ENCODE data around the gene C1orf122. TPM values are rescaled to one million over a fixed set of nuclear protein-coding genes. Genes with fewer than 3 reads are reported as not detected.
"Not testable (repeated sequence)": the region's sequence is repeated elsewhere in the genome, so short reads cannot be mapped to it uniquely, and the experiment has no call there.

Gene C1orf122
- total RNA-seq, 1 donor from 2014 or later, result 9.4 TPM

DNA sequence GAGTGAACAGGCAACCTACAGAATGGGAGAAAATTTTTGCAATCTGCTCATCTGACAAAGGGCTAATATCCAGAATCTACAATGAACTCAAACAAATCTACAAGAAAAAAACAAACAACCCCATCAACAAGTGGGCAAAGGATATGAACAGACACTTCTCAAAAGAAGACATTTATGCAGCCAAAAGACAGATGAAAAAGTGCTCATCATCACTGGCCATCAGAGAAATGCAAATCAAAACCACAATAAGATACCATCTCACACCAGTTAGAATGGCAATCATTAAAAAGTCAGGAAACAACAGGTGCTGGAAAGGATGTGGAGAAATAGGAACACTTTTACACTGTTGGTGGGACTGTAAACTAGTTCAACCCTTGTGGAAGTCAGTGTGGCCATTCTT is 36.1 kb upstream of the C1orf122 start:
- H3K36me3 ChIP-seq (ENCODE audit: control insufficient read depth in 3 of 3, insufficient read depth in 3 of 3, low read length in 3 of 3); H3K9me3 ChIP-seq (ENCODE audit: control insufficient read depth in 3 of 3, low read length in 3 of 3); H3K27ac ChIP-seq (ENCODE audit: low read depth, low read length); H3K9ac ChIP-seq (ENCODE audit: low read depth in 1 of 3, low read length in 3 of 3); H3K4me1 ChIP-seq (ENCODE audit: control insufficient read depth in 3 of 3, insufficient read depth in 3 of 3, low read length in 3 of 3); H3K4me3 ChIP-seq (ENCODE audit: low read length in 3 of 3): not testable (repeated sequence)
- H3K27me3 ChIP-seq (ENCODE audit: control insufficient read depth in 3 of 3, insufficient read depth in 3 of 3, low read length in 3 of 3), result peaks cover 14 to 22% (median 18%) of the 10 kb centered on the region in 3 donors

- no peak overlapping the region for H3K4me3 ChIP-seq (ENCODE audit: low read length in 3 of 3)
- no peak overlapping the region for H3K27ac ChIP-seq (ENCODE audit: low read depth, low read length)
- H3K9ac ChIP-seq (ENCODE audit: low read depth in 1 of 3, low read length in 3 of 3), result no peak overlapping the region
- H3K36me3 ChIP-seq (ENCODE audit: control insufficient read depth in 3 of 3, insufficient read depth in 3 of 3, low read length in 3 of 3), result no peaks in the 10 kb centered on the region
- H3K27me3 ChIP-seq (ENCODE audit: control insufficient read depth in 3 of 3, insufficient read depth in 3 of 3, low read length in 3 of 3), result peaks cover 3 to 9% (median 5%) of the 10 kb centered on the region in 3 donors
- no peaks in the 10 kb centered on the region for H3K9me3 ChIP-seq (ENCODE audit: control insufficient read depth in 3 of 3, low read length in 3 of 3)
- no peaks in the 10 kb centered on the region for H3K4me1 ChIP-seq (ENCODE audit: control insufficient read depth in 3 of 3, insufficient read depth in 3 of 3, low read length in 3 of 3)
These were observed 30.6 kb upstream of the C1orf122 start for GRCh38 chr1:37776946-37777516.

DNA sequence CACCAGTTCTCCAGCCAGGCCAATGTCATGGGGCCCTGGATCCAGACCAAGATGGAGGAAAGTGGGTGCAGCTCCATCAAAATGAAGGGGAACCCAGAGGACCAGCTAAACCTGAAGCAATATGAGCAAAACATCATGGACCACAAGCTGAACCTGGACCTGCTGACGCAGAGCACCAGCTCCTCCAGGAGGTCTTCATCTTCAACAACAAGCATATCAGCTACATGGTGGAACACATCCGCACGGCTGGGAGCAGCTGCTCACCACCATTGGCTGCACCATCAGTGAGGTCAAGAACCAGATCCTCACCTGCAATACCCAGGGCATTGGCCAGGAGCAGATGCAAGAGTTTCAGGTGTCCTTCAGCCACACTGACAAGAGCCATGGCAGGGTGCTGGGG is 28.9 kb upstream of the C1orf122 start:
- H3K27ac ChIP-seq (ENCODE audit: low read depth, low read length), result no peak overlapping the region
- no peak overlapping the region for H3K4me3 ChIP-seq (ENCODE audit: low read length in 3 of 3)
- H3K27me3 ChIP-seq (ENCODE audit: control insufficient read depth in 3 of 3, insufficient read depth in 3 of 3, low read length in 3 of 3), result peaks cover 3 to 10% (median 9%) of the 10 kb centered on the region in 3 donors

DNA sequence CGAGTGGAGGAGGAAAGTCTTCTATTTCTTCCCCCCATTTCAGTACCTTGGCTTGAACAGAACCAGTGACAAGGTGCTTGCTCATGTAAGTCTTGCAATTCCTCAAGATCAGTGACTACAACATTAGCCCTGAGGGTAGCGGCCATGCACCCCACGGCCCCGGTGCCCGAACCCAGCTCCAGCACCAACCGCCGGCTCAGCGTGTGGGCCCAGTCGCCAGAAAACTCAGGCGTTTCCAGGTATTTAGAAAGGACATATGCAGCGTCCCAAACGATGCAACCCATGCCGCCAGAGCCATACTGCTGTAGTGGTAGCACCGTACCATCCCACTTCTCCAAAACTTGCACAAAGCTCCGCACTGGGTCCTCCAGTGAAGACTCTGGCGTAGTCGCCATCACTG is 25.1 kb upstream of the C1orf122 start:
- H3K4me1 ChIP-seq (ENCODE audit: control insufficient read depth in 3 of 3, insufficient read depth in 3 of 3, low read length in 3 of 3), result no peaks in the 10 kb centered on the region
- H3K36me3 ChIP-seq (ENCODE audit: control insufficient read depth in 3 of 3, insufficient read depth in 3 of 3, low read length in 3 of 3), result no peaks in the 10 kb centered on the region
- no peaks in the 10 kb centered on the region for H3K9me3 ChIP-seq (ENCODE audit: control insufficient read depth in 3 of 3, low read length in 3 of 3)
- no peak overlapping the region for H3K27ac ChIP-seq (ENCODE audit: low read depth, low read length)
- no peak overlapping the region for H3K4me3 ChIP-seq (ENCODE audit: low read length in 3 of 3)
- no peak overlapping the region for H3K9ac ChIP-seq (ENCODE audit: low read depth in 1 of 3, low read length in 3 of 3)
- peaks cover 6 to 10% (median 9%) of the 10 kb centered on the region in 3 donors for H3K27me3 ChIP-seq (ENCODE audit: control insufficient read depth in 3 of 3, insufficient read depth in 3 of 3, low read length in 3 of 3)

More for the DNA sequence above, 28.9 kb upstream of the C1orf122 start:
- no peaks in the 10 kb centered on the region for H3K4me1 ChIP-seq (ENCODE audit: control insufficient read depth in 3 of 3, insufficient read depth in 3 of 3, low read length in 3 of 3)
- H3K9ac ChIP-seq (ENCODE audit: low read depth in 1 of 3, low read length in 3 of 3), result no peak overlapping the region
- H3K36me3 ChIP-seq (ENCODE audit: control insufficient read depth in 3 of 3, insufficient read depth in 3 of 3, low read length in 3 of 3), result no peaks in the 10 kb centered on the region
- no peaks in the 10 kb centered on the region for H3K9me3 ChIP-seq (ENCODE audit: control insufficient read depth in 3 of 3, low read length in 3 of 3)

- peaks cover 8 to 13% (median 10%) of the 10 kb centered on the region in 3 donors for H3K4me1 ChIP-seq (ENCODE audit: control insufficient read depth in 3 of 3, insufficient read depth in 3 of 3, low read length in 3 of 3)
- H3K36me3 ChIP-seq (ENCODE audit: control insufficient read depth in 3 of 3, insufficient read depth in 3 of 3, low read length in 3 of 3), result peaks cover 0 to 2% (median 0%) of the 10 kb centered on the region in 3 donors
- peaks cover 0 to 6% (median 4%) of the 10 kb centered on the region in 3 donors for H3K27me3 ChIP-seq (ENCODE audit: control insufficient read depth in 3 of 3, insufficient read depth in 3 of 3, low read length in 3 of 3)
- H3K4me3 ChIP-seq (ENCODE audit: low read length in 3 of 3), result peak overlapping the region in 1 of 3 donors; percentile 13
- no peaks in the 10 kb centered on the region for H3K9me3 ChIP-seq (ENCODE audit: control insufficient read depth in 3 of 3, low read length in 3 of 3)
- no peak overlapping the region for H3K9ac ChIP-seq (ENCODE audit: low read depth in 1 of 3, low read length in 3 of 3)
- H3K27ac ChIP-seq (ENCODE audit: low read depth, low read length), result no peak overlapping the region
These were observed 14.5 kb upstream of the C1orf122 start for GRCh38 chr1:37792943-37793686.

GRCh38 chr1:37793773-37794371 is 13.7 kb upstream of the C1orf122 start, which contains the start of gene MANEAL:
Gene MANEAL, plus strand, starts transcription at chr1:37793847. Its CDS starts 336 bp downstream, at chr1:37794183.
- Histone ChIP-seq H3K4me1 (ENCODE audit: control insufficient read depth in 3 of 3, insufficient read depth in 3 of 3, low read length in 3 of 3) (peaks cover 8 to 13% (median 10%) of the 10 kb centered on the region in 3 donors), H3K9me3 (ENCODE audit: control insufficient read depth in 3 of 3, low read length in 3 of 3) (no peaks in the 10 kb centered on the region), H3K4me3 (ENCODE audit: low read length in 3 of 3) (peak within 1 kb of the TSS; percentile 43 to 75 (median 73)), H3K36me3 (ENCODE audit: control insufficient read depth in 3 of 3, insufficient read depth in 3 of 3, low read length in 3 of 3) (peaks cover 0 to 2% (median 0%) of the 10 kb centered on the region in 3 donors), H3K27ac (ENCODE audit: low read depth, low read length) (no peak within 1 kb of the TSS), H3K27me3 (ENCODE audit: control insufficient read depth in 3 of 3, insufficient read depth in 3 of 3, low read length in 3 of 3) (peaks cover 0 to 6% (median 0%) of the 10 kb centered on the region in 3 donors), H3K9ac (ENCODE audit: low read depth in 1 of 3, low read length in 3 of 3) (peak within 1 kb of the TSS in 1 of 3 donors; percentile 69)

GRCh38 chr1:37794372-37795339 is 12.9 kb upstream of the C1orf122 start:
- Histone ChIP-seq H3K27me3 (ENCODE audit: control insufficient read depth in 3 of 3, insufficient read depth in 3 of 3, low read length in 3 of 3) (peaks cover 0 to 4% (median 0%) of the 10 kb centered on the region in 3 donors), H3K9ac (ENCODE audit: low read depth in 1 of 3, low read length in 3 of 3) (no peak overlapping the region), H3K9me3 (ENCODE audit: control insufficient read depth in 3 of 3, low read length in 3 of 3) (no peaks in the 10 kb centered on the region)

GRCh38 chr1:37795340-37796125 is 12.1 kb upstream of the C1orf122 start:
- Histone ChIP-seq H3K4me1 (ENCODE audit: control insufficient read depth in 3 of 3, insufficient read depth in 3 of 3, low read length in 3 of 3) (peaks cover 8 to 13% (median 10%) of the 10 kb centered on the region in 3 donors), H3K9me3 (ENCODE audit: control insufficient read depth in 3 of 3, low read length in 3 of 3) (no peaks in the 10 kb centered on the region), H3K27me3 (ENCODE audit: control insufficient read depth in 3 of 3, insufficient read depth in 3 of 3, low read length in 3 of 3) (peaks cover 0 to 4% (median 0%) of the 10 kb centered on the region in 3 donors), H3K36me3 (ENCODE audit: control insufficient read depth in 3 of 3, insufficient read depth in 3 of 3, low read length in 3 of 3) (peaks cover 8 to 16% (median 11%) of the 10 kb centered on the region in 3 donors), H3K9ac (ENCODE audit: low read depth in 1 of 3, low read length in 3 of 3) (no peak overlapping the region), H3K27ac (ENCODE audit: low read depth, low read length) (no peak overlapping the region), H3K4me3 (ENCODE audit: low read length in 3 of 3) (peak overlapping the region in 1 of 3 donors; percentile 73)

More at GRCh38 chr1:37794372-37795339, 12.9 kb upstream of the C1orf122 start:
- no peak overlapping the region for H3K27ac ChIP-seq (ENCODE audit: low read depth, low read length)
- H3K4me1 ChIP-seq (ENCODE audit: control insufficient read depth in 3 of 3, insufficient read depth in 3 of 3, low read length in 3 of 3), result peaks cover 8 to 13% (median 10%) of the 10 kb centered on the region in 3 donors
- H3K4me3 ChIP-seq (ENCODE audit: low read length in 3 of 3), result peak overlapping the region in 2 of 3 donors; percentile 45 to 73
- H3K36me3 ChIP-seq (ENCODE audit: control insufficient read depth in 3 of 3, insufficient read depth in 3 of 3, low read length in 3 of 3), result peaks cover 3 to 8% (median 4%) of the 10 kb centered on the region in 3 donors
